Measurements from ENCODE around the gene GRID1.

GRID1 gene

DNA sequence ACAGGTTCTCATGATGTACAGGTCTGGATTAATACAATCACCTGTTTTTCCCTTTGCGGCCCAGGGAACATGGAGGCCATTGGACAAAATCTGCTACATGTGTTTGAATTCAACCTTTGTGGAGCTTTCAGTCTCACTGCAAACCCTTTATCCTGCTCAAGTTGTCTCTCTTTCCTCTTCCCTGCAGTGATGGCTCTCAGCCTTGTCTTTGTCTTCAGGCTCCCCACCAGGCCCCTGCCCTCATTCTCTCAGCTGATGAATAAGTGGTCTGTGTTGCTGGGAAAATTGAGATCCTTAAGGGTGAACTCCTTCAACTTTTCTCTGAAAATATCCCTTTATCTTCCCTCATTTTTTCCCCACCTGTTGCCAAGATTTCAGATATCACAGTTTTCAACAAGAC, 791.2 kb downstream of the GRID1 start:
- TF ChIP-seq, protein P1, sequence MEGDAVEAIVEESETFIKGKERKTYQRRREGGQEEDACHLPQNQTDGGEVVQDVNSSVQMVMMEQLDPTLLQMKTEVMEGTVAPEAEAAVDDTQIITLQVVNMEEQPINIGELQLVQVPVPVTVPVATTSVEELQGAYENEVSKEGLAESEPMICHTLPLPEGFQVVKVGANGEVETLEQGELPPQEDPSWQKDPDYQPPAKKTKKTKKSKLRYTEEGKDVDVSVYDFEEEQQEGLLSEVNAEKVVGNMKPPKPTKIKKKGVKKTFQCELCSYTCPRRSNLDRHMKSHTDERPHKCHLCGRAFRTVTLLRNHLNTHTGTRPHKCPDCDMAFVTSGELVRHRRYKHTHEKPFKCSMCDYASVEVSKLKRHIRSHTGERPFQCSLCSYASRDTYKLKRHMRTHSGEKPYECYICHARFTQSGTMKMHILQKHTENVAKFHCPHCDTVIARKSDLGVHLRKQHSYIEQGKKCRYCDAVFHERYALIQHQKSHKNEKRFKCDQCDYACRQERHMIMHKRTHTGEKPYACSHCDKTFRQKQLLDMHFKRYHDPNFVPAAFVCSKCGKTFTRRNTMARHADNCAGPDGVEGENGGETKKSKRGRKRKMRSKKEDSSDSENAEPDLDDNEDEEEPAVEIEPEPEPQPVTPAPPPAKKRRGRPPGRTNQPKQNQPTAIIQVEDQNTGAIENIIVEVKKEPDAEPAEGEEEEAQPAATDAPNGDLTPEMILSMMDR (IDR thresholded peaks at IDR 0.05), result no peak
- H3K4me1 ChIP-seq, result no peaks in the 10 kb centered on the region
- no peaks in the 10 kb centered on the region for H3K27me3 ChIP-seq

GRCh38 chr10:85570871-85571270, 795.7 kb downstream of the GRID1 start:
- intact Hi-C loops (cut with DNase I; ENCODE audit: low total_unique reads), result no loop called here

More for the DNA sequence above, 791.2 kb downstream of the GRID1 start:
- no peak overlapping the region for H3K27ac ChIP-seq
- no peaks in the 10 kb centered on the region for H3K36me3 ChIP-seq
- no peak for DNase-seq
- intact Hi-C loops (cut with DNase I; ENCODE audit: low total_unique reads), result no loop called here
- H3K9me3 ChIP-seq, result no peaks in the 10 kb centered on the region
- H3K4me3 ChIP-seq, result no peak overlapping the region

GRCh38 chr10:85565381-85565780, 801.2 kb downstream of the GRID1 start:
- Histone ChIP-seq H3K27me3 (no peaks in the 10 kb centered on the region), H3K4me3 (no peak overlapping the region), H3K27ac (no peak overlapping the region), H3K9me3 (no peaks in the 10 kb centered on the region), H3K4me1 (no peaks in the 10 kb centered on the region), H3K36me3 (no peaks in the 10 kb centered on the region)
- no peak for DNase-seq
- TF ChIP-seq, protein P1 (IDR thresholded peaks at IDR 0.05), result no peak
- intact Hi-C loops (cut with DNase I; ENCODE audit: low total_unique reads), result no loop called here

More at GRCh38 chr10:85570871-85571270, 795.7 kb downstream of the GRID1 start:
- Histone ChIP-seq H3K9me3 (no peaks in the 10 kb centered on the region), H3K27me3 (no peaks in the 10 kb centered on the region), H3K27ac (no peak overlapping the region), H3K4me1 (no peaks in the 10 kb centered on the region), H3K4me3 (no peak overlapping the region), H3K36me3 (no peaks in the 10 kb centered on the region)
- DNase-seq, result no peak
- TF ChIP-seq, protein P1 (IDR thresholded peaks at IDR 0.05), result no peak

GRCh38 chr10:85558533-85558932, 808.1 kb downstream of the GRID1 start:
- Histone ChIP-seq H3K27ac (no peak overlapping the region), H3K9me3 (no peaks in the 10 kb centered on the region), H3K4me1 (no peaks in the 10 kb centered on the region), H3K36me3 (no peaks in the 10 kb centered on the region), H3K4me3 (no peak overlapping the region), H3K27me3 (no peaks in the 10 kb centered on the region)
- intact Hi-C loops (cut with DNase I; ENCODE audit: low total_unique reads), result no loop called here
- TF ChIP-seq, protein P1 (IDR thresholded peaks at IDR 0.05), result no peak
- DNase-seq, result no peak

DNA sequence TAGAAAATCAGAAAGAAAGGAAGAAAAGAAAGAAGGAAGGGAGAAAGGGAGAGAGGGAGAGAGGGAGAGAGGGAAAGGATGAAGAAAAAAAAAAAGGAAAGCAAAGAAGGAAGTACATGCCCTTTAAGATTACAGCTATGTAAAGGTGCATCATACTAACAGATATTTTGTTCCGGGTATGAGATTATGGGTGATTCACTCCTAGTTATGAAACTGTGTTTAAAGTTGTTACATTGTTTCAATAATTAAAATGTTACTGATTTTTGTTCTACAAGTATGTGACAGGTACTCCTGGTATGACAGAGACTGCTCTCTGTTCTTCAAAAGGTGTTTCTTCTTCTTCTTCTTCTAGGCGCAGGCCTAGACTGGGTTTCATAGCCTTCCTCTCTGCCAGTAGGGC, 808.9 kb downstream of the GRID1 start:
- intact Hi-C loops (cut with DNase I; ENCODE audit: low total_unique reads), result no loop called here
- Histone ChIP-seq H3K4me1 (no peaks in the 10 kb centered on the region), H3K27ac (no peak overlapping the region), H3K4me3 (no peak overlapping the region), H3K9me3 (no peaks in the 10 kb centered on the region), H3K27me3 (no peaks in the 10 kb centered on the region), H3K36me3 (no peaks in the 10 kb centered on the region)
- TF ChIP-seq, protein P1 (IDR thresholded peaks at IDR 0.05), result no peak
- DNase-seq, result no peak

DNA sequence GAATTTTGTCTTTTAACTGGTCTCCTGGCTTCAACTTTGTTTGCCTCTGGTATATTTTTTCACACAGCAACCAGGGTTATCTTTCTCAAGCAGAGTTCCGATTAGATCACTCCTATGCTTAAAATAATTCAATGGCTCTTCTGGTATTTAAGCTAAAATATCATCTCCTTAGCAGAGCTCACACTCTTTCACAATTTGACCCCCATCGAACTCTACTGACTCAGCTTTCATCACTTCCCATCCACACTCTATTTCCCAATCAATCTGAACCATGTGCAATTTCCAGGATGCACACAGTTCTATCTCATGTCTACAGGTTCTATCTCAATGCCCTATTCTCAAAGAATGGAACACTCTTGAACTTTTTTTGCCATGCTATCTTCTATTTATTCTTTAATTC, 809.5 kb downstream of the GRID1 start:
- Histone ChIP-seq H3K27ac (no peak overlapping the region), H3K9me3 (no peaks in the 10 kb centered on the region), H3K4me3 (no peak overlapping the region), H3K27me3 (no peaks in the 10 kb centered on the region), H3K36me3 (no peaks in the 10 kb centered on the region), H3K4me1 (no peaks in the 10 kb centered on the region)
- TF ChIP-seq, protein P1 (IDR thresholded peaks at IDR 0.05), result no peak
- intact Hi-C loops (cut with DNase I; ENCODE audit: low total_unique reads), result no loop called here
- no peak for DNase-seq
